Measurements from ENCODE around the gene TBC1D3B.

DNA sequence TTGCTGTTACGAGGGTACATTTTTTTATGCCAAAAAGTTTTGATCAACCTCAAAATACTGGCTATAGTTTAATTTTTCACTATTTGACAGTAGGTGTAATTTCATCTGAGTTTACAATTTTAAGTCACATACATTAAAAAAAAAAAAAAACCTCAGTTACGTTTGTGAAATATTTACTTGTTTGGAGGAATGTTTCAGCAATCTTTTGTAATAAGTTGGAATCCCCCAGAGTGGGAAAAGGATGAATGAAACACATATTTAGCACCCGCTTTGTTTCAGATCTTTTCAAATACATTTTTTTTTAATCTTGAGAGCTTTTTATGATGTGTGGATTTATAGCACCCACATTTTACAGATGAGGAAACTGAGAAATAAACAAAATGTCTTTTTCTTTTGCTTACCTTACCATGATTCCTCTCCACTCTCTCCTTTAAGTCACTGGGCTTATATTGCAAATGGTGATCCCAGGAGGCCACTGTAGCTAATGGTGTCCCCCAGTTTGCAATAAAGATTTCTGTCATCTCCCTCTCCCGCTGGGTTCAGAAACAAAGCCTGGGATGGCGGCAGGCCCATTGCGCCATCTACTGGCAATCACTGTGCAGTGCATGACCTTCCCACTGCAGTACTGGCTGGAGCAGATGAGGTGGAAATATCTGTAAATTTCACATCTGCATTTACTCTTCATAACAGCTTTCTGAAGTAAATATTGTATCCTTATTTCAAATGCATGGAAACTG is 27.7 kb downstream of the TBC1D3B start:
- TF ChIP-seq POLR2AphosphoS5 (IDR thresholded peaks at IDR 0.05) (no peak), EP300 (IDR thresholded peaks at IDR 0.05; ENCODE audit: low read depth) (no peak), POLR2A (IDR thresholded peaks at IDR 0.05) (no peak)
- TF ChIP-seq, protein P1, sequence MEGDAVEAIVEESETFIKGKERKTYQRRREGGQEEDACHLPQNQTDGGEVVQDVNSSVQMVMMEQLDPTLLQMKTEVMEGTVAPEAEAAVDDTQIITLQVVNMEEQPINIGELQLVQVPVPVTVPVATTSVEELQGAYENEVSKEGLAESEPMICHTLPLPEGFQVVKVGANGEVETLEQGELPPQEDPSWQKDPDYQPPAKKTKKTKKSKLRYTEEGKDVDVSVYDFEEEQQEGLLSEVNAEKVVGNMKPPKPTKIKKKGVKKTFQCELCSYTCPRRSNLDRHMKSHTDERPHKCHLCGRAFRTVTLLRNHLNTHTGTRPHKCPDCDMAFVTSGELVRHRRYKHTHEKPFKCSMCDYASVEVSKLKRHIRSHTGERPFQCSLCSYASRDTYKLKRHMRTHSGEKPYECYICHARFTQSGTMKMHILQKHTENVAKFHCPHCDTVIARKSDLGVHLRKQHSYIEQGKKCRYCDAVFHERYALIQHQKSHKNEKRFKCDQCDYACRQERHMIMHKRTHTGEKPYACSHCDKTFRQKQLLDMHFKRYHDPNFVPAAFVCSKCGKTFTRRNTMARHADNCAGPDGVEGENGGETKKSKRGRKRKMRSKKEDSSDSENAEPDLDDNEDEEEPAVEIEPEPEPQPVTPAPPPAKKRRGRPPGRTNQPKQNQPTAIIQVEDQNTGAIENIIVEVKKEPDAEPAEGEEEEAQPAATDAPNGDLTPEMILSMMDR (IDR thresholded peaks at IDR 0.05): peak; percentile 95 to 100 (median 100)

All from transverse colon (tissue), 4 donors.